GM12801 (cell line): ENCODE measurements around the gene KIF26B.

Experiments
- TF ChIP-seq, protein P1 (sequence below): IDR thresholded peaks from one replicate; pipeline ENCODE4 v1.5.1; 2011; ENCODE audit warnings: control low read depth; ENCODE audit not compliant: insufficient read length; ENCODE audit errors: extremely low read depth

KIF26B gene

DNA sequence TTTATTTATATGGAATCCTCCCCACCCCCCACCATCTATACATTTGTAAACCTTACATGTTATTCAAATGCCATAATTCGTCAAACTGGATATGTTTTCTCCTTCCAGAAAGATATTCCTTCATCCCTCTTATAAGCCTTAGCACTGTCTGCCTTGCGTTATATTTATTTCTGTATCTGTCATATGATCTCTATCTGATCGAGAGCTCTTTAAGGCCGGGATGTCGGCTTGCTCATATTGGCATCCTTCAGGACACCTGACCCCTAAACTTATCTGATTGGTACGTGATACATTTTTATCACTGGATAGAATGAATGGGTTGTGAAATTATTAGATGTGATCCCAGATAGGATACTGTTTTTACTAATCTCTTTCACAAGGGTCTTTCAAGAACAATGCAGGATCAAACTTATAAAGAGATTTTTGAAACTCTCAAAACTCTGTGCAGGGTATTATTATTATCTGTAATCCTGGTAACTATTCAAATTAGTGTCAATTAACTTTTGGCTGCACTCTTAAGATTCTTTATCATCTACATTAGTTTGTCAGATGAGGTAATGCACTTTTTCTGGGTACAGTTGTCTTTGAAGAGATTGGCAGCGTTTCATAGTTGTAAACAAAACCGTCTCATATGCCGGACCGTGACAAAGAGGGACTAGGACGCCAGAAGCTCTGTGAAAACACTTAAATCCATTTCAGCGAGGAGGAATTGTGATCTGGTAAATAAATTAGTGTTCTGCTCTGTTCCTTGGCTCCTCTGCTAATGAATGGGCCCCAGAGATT, 152.0 kb downstream of the KIF26B start:
- TF ChIP-seq, protein P1, sequence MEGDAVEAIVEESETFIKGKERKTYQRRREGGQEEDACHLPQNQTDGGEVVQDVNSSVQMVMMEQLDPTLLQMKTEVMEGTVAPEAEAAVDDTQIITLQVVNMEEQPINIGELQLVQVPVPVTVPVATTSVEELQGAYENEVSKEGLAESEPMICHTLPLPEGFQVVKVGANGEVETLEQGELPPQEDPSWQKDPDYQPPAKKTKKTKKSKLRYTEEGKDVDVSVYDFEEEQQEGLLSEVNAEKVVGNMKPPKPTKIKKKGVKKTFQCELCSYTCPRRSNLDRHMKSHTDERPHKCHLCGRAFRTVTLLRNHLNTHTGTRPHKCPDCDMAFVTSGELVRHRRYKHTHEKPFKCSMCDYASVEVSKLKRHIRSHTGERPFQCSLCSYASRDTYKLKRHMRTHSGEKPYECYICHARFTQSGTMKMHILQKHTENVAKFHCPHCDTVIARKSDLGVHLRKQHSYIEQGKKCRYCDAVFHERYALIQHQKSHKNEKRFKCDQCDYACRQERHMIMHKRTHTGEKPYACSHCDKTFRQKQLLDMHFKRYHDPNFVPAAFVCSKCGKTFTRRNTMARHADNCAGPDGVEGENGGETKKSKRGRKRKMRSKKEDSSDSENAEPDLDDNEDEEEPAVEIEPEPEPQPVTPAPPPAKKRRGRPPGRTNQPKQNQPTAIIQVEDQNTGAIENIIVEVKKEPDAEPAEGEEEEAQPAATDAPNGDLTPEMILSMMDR = no peak

DNA sequence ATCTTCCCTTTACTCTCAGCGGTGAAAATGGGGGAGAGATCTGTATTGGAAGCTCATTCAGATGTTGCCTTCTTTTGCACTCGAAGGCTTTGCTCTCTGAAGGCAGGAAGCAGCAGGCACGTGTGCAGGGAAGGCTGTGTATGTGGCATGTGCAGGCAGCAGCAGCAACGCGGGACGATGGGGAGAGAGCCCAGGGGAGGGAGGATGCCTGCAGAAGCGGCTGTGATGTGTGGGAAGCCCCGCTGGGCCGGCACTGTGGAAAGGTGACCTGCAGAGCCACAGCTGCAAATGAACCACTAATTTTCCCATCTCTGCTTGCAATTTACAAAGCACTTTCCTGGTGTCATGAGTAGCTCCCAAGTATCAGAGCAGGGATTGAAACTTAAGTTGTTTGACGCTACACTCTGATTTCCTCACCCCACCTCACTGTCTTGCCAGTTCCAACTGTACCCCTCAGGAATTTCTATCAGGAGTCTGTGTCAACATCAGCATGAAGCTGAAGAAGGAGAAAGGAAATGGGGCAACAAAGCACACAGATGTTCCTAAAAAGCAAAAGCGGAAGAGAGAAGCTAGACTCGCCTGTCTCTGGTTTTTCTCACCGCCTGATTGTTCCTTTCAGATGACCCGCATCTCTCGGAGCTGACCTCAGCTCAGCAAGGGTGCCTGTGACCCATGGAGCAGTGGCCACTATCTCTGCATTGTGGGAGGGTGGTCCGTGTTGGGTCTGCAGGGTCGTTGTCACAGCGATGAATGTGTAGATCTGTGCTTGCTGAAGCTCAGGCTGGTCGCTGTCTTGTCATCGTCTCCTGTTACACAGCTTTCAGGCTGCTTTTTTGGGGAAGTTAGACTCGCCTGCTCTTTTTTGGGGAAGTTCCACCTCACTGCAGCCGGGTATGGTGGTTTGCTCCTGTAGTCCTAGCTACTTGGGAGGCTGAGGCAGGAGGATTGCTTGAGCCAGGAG, 156.1 kb downstream of the KIF26B start:
- TF ChIP-seq, protein P1 = no peak

DNA sequence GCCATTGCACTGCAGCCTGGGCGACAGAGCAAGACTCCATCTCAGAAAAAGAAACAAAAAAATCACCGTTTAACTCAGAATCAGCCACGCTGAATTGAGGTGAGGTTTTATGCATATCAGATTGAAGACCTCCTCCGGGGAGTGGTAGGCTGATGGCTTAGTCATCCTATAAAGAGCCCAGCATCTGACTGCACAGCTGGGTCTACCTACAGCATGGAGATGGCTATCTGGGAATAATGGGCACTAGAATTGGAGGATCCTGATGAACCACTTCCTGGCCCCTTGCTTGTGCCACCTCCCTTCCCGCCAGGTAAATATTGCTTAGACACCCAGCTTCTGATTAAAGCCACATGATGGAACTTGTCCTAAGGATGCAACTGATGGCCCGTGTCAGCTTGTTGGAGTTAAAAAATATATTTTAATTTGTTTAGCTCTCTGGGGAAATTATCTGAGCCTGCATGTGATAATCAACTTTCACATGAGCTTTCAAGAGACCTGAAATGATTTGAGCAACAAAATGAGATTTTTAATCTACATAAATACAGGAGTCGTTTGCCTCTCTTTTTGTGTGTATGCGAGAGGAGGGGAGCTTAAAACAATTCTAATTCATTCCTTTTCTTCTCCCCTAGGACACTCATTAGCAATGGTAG, 157.2 kb downstream of the KIF26B start:
- TF ChIP-seq, protein P1 = no peak

DNA sequence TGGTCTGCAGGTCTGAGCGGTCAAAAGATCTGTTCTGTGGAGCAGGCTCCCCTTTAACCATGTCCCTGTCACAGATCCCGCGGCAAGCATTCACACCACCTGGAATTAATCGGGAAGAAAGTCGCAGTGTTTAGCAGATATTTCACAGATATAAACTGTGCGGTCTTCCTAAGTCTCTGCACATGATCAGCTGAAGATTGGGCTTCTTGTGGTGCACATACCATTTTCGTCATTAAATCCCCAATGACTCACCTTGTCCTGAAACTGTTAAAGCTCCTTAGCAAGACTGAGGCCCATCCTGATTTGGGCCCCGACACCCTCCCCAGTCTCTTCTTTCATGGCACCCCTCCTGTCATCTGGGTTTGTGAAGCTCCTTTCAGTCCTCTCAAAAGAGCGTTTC, 158.8 kb downstream of the KIF26B start:
- TF ChIP-seq, protein P1 = no peak

DNA sequence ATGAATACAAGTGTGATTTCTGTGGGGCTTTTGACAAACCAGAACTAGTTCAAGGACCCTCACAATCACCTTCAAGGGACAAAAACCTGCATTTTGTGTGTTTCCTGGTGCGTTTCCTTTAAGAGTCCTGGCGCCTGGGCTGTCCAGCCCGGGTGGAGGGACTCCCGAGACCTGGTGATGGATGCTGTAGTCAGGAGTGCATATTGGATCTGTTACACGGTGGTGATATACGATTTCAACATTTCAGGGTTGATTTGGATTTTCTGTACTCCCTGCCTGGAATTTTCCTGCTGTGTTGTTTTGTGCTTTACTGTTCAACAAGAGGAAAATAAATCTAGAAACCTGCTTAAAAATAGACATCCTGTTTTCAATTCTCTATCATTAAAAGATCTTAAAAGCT, 162.0 kb downstream of the KIF26B start:
- TF ChIP-seq, protein P1 = no peak

DNA sequence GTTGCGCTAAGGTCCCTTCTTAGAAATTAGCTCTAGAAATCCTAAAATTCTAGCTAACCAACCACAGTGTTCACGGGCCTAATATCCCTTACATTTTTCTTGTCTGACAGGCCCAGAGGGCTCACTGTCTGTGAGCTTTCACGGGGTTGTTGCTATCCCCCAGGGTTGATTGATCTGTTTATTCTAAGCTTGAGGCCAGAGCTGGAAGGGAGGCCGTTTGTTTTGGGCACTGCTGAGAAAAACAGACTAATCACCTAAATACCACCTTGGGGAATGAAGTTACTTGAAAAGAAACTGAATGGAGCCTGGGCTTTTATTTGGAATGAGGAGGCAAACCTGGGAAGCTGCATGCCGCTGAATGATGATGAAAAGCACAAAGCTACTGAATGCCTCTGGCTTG, 162.4 kb downstream of the KIF26B start:
- TF ChIP-seq, protein P1 = no peak

DNA sequence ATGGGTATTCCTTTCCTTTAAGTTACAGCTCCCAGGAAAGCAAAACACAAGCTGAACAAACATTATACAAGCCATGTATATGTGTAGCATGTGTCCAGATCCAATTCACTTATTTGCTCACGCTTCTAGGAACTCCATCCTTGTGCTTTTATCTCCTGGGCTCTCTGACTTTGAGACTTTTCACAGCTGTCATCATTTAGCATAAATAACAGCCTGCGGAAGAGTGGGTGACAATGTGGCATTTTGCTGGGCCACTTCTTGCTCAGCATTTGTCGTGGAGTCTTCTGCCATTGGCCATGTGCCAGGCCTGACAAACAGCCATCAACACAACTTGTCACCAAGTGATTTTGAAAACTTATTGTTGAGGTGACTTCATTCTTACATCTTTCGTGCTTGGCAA, 164.3 kb downstream of the KIF26B start:
- TF ChIP-seq, protein P1 = no peak
